NCI-H2107 treated with DMSO at 0.1 percent for 48 hours (cell line): ENCODE results near the gene HAAO.

Experiments used
- DNase-seq: peaks from one replicate; lab custom pipeline; 2025; ENCODE audit not compliant: unreplicated experiment; lab: John Stamatoyannopoulos, UW

HAAO gene

DNA sequence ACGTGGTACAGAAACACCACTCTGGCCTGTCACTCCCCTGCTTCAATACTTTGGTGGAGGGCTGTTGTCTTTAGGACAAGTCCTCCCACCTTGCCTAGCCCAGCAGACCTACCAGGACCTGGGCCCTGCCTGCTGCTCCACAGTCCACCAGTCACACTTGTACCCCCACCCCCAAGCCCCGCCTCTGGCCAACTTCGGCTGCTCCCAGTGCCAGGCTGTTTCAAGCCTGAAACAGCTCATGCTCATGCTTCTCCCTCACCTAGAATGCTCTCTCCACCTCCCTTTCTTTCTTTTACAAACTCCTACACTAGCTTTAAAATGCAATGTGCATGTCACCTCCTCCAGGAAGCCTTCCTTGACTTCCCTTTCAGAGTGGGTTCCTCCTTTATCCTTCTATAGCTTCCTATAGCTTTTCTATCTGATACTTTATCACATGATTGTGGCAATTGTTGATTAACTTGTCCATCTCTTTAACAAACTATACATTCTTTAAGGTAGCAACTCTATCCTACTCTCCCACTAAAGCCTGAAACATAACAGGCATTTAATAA is 23.6 kb downstream of the HAAO start:
- DNase-seq: no peak

DNA sequence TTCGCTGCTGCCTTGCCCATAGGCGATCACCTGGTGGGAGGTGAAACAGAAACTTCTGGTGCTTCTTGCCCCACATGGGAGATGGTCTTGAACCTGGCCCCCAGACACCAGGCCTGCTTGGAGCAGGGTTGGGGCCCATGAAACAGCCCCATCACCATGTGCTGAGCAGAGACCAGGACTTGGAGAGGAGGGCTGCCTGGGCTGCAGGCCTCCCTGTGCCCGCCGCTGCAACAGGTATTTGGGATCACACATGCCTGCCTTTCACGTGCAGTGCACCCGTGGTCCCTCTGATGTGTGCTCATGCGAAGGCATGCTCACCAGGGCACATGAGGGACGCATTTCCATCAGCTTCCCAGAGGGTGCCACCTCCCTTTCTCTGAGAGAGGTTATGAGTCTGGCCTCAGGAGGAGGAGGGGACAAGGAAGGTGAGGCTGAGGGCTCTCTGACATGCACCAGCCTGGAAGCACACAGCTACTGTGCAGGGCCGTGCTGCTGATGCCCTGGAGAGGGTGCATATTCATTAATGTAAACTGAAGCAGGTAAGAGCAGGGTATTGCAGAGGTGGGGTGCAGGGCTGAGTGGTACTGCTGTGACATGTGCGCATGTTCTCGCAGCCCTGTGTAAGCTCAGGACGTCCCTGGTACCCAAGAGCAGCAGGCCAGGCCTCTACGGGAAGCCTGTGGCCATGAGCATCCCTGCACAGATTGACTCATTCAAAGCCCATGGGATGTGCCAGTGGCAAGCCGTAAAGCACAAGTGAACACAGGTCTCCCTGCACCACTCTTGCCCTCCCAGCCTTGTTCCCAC is 24.3 kb downstream of the HAAO start:
- no peak for DNase-seq

DNA sequence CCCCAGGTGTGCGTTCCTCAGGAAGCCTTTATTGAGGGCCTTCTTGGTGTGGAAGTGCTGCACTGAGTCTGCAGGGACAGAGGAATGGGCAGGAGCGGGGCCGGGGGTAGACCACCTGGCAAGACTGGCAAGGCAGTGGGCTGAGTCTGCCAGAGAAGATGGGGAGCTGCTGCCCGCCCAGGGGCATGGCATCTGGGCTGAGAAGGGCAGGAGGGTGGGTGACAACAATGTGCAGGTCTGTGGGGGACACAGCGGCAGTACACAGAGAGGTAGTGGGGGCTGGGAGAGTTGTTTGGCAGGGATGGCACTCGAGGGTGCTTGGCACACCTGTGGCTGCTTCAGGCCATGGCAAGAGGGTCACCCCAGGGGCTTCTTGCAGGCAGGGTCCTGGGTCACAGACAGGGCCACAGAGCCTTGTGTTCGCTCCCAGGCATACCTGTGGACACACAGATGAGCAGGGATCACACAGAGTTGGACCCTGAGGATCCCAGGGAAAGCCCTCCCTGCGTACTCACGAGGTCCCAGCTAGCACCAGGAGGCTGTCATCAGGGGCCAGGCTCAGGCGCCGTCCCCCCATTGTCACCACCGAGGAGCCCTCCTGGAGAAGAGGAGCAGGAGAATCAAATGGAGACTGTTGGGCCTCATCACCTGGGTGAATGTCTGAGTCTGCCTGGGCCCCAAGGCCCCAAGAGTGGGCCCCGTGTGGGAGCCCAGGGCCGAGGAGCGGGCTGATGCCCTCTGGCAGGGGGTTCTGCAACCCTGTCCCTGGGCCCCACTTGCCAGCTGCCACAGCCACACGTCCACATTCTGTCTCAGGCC is 25.1 kb downstream of the HAAO start:
- DNase-seq: no peak

DNA sequence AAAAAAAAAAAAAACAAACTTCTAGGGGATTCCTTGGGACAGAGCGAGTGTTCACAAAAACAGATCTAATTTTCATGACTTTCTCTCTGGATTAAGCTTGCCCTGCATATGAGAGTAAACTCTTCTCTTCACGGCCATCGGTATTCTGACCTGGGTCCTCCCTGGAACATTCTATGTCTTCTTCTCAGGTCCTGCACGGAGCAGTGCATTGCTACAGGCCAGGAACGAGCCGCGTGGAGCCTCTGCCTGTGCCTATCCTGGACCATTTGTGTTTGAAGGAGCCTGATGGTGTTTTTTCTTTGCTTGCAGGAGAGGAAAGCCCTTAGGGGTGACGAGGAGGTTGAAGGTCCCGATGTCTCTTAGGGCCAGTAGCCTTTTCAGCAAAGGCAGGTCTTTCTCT is 26.7 kb downstream of the HAAO start:
- DNase-seq: no peak

DNA sequence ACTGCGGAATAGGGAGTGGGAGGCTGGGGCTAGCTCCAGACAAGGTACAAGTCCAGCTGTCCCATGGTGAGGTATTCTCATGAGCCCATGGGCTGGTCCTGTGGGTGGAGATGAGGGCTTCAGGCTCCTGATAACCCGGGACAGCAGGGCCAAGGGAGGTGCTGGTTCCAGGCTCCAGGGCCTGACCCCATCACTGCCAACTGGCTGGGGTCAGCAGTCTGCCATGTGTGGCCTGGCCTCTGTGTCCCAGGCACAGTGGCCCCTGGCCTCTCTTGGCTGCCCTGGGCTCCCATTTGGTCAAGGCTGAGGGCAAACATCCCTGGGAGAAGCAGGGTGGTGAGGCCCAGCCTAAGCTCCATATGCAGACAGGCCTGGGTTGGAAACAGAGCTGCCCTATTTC is 27.5 kb downstream of the HAAO start:
- no peak for DNase-seq

DNA sequence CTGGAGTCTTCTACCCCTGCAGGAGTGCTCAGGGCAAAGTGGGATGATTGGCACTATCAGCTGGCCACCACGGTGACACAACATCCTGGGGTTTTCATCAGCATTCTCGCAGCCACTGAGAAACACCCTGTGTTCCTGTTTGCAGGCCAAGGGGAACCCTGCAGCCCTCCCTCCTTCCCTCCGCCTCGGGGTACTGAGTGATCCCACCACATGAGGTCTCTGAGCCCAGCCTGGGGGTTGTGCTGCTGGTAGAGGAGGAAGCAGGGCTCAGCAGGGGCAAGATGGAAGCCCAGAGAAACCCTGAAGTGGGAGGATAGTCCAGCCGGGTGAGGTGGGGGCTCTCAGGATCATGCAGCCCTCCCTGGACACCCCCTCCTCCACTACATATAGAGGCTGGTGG is 28.3 kb downstream of the HAAO start, which contains the start of gene OXER1:
Gene OXER1, minus strand, starts transcription at position 40 of the 400 bp plus-strand sequence. CDS start 73 bp downstream, outside the sequence.
- no peak for DNase-seq

DNA sequence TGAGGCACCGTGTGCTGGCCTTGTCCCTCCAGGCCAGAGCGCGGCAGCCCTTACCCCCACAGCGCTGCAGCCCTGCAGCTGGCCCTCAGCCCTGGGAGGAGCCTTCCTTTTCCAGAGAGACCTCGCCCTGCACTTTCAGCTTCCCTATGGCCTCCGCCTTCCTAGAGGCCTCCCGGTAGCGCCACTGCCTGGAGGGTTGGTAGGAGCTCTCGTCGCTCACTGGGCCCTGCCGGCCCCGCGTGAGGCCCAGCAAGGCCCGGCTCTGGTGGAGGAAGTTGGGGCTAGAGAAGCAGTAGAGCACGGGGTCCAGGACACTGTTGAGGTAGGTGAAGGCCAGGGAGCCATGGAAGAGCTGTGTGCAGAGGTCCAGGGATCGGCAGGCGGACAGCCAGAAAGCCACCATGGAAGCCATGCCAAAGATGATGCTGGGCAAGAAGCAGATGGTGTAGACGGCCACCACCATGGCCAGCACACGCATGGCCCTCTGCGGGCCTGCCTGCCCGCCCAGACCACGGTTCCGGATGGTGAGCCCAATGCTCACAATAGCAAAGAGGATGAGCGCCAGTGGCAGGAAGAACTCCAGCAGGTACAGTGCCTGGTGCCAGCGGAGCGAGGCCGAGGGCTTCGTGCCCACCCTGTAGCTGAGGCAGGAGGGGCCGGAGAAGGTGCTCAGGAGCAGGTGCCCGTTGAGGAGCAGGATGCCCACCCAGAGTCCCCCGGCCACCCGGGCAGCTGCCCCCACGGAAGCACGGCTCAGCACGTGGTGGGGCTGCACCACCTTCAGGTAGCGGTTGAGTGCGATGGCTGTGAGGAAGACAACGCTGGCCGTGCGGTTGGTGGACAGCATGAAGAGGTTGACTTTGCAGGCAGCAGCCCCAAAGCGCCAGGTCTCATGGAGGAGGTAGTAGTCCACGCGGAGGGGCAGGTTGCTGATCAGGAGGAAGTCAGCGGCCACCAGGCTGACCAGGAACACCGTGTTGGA is 29.3 kb downstream of the HAAO start:
- no peak for DNase-seq

DNA sequence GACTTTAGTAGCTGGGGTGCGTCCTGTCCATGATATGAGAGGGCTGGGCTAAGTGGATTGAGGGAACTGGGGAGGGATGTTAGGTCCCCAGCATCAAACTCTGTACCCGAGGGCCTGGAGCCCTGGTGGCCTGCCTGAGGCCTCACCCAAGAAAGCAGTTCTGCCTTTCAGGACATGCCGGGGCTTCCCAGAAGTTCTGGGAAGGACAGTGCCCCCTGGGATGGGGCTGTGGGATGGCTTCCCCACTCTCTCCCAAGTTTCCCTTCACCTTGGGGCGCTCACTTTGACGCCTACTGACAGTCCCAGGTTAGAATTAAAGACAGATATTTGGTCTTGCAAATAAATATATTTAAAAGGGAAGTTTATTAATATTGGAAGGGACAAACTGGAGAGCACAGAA is 30.2 kb downstream of the HAAO start:
- DNase-seq: no peak

DNA sequence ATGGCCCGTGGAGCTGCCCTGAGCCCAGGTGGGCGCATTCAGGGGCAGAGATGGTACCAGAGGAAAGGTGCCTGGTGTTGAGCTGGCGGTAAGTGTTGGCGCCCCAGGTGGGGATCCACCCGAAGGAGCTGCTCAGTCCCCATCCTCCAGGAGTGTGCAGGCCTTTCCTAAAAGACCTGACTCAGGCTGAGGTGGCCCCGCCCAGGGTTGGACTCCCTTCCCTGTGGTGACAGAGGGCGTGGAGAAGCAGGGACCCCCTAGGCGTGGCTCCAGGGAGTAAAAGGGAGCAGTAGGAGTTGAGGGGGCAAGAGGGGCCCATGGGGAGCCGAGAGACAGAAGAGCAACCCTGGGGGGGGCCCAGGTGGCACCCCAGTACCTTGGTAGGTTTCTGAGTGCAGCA is 30.8 kb downstream of the HAAO start:
- no peak for DNase-seq

DNA sequence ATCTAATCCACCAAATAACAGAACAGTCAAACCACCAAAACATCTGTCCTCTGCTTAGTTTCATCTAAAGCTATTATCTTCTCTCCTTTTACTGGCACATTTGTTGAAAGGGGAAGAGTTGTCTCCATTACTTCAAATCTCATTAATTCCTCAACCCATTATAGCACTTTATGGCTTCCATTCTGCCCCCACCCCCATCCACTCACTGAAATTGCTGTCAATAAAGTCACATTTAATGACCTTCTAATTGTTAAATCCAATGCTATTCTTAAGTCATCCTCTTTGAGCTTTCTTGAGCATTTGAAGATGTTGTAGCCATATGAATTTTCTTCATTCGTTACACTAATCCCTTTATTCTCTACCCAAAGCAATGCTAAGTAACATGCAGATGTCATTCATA is 33.6 kb downstream of the HAAO start:
- no peak for DNase-seq

DNA sequence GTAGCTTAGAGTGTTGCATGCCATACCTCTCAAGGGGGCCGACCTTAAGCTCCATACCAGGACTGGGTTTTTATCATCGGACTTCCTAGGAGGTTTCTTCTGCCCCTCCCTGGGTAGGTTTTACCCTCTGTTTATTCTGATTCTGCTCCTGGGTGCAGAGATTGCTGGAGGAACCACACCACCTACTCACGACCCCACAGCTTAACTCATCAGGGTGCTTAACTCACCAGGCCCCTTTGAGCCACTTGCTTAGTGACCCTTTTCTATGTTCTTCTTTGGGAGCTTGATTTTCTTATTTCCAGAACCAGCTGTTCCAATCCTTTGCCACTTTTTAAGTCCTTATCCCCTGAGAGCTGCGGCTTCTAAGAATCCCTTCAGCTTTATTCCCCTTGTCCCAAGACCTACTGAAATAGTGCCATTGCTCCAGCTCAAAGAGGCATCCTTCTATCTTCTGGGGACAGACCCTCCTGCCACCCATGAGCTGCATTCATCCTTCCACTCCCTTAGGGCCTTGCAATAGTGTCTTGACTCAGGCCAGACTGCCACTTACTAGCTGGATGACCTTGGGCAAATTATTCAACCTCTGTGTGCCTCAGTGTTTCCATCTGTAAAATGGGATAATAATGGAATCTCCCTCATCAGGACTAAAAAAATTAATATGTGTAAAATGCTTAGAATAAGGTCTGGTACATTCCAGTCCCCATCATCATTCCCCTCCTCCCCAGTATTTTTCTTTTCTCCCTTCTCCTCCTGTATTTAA is 34.2 kb downstream of the HAAO start:
- DNase-seq: no peak

DNA sequence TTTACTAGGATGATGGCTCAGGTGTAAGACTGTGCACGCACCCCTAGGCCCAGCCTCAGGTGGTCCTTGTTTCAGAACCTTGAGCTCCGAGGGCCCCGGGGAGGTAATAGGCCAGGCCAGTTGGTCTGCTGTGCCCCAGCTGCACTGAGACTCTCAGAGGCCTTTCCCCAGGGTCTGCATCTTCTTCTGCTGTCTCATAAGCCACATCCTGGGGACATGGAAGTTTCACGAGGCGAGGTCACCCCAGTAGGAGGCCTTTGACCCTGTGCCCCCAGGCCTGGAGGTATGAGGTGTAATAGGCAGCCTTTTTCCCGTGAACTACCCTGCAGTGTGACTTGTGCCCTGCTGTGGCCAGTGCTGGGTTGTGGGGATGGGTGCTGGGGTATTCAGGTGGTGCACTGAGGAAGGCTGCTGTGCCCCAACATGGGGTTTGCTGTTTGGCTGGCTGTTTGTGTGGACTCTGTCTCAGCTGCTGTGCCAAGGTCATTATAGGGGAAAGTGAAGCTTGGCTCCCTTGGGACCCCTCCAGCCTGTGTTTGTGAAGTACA is 35.3 kb downstream of the HAAO start:
- DNase-seq: no peak

DNA sequence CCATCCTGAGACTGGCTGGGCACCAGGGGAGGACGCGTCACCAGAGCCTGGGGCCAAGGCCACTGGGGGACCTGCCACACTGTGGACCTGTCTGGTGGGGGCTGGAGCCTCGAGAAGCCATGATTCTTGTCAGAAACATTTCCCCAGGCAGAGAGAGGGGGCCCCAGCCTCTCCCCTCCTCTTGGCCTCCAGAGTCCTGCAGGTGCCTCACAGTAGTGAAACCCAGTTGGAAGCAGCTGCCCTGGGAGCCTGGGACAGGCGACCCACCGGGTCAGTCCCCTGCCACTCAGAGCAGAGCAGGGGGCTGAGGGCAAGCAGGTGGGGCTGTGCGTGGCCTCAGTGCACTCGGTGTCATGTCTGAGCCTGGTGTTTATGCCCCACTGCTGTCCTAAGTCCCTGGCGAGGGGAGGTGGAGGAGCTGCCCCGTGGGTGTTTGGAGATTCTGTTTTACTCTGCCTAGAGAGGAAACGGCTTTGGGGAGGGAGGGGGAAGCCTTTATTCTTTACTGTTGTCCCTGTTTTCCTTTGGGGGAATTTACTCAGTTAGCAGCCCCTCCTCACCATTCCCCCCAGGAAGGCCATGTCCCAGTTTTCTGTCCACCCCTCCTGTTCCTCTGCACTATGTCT is 36.1 kb downstream of the HAAO start:
- DNase-seq: no peak

DNA sequence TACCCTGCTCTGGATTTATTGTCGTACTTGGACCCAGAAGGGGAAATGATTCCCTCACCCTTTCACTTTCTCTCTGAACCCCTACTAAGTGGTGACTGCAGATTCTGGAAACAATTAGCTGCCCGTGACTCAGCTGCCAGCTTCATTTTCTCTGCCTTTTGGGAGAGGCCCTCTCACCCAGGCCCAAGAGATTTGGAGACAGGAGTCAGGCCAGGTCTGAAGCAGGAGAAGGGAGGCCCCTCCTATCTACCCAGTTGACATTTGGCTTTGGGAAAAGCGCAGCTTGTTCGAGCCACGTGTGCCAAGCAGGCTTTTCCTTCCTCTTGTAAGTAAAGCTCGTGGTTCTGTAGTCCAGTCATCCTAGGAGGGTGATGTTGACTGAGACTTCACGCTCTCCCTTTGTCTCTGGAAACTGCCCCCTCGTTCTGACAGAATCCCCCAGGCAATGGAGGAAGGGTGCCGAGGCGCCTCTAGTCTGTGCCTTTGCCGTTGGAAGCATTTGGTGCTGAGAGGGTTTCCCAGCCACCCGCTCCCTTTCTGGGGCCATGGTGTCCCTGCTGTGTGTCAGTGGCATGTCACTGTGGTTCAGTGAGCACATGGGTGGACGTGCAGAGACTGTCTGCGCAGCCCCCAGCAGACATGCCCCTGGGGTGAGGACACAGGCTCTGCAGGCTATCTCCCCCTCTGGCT is 37.0 kb downstream of the HAAO start:
- no peak for DNase-seq

DNA sequence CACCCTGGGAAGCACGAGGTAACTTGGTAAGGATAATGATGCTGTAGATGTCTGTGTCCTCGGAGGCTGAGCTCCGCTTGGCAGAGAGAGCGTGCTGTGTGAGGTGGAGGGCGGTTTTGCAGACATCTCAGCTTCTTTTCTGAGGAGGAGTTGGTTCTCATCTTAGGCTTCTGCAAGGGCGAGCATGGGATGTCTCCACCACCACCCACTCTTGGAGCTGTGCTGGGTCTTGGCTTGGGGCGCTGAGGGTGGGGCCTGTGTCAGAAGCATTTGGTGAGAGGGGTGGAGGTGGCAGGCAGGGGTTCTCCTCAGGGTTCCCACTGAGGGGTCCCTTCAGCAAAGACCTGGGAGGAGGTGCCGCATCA is 37.6 kb downstream of the HAAO start:
- DNase-seq: no peak

DNA sequence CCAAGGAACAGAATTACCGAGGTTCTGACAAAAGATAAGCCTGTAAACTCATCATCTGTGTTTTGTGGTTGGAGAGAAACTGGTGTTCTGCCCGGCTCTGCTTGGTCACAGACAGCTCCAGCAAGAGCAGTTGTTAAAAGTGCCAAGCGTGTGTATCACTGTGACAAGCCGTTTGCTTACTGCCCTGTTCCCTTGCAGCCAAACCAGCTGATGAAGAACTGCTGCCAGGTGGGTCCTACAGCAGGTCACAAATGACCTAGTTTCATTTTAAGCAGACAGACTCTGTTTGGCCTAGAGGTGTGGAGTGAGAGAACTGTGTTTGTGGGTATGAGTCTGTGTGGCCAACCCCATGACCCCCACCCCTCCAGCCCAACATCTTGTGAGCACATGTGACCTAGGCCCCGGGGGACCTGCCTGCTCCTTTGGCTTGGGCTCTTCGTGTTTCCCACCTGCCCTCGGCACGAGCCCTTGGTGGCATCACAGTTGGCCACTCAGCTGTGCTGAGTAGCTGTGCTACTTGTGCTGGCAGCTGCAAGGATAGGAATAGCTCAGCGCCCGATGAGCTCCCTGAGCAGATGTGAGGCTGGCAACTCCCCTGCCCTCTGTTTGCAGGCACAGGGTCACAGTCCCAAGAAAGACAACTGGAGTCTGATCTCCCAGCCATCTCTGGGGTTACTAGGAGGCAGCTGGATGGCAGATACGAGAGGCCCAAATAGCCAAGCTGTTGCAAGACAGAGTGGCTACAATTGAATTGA is 38.2 kb downstream of the HAAO start:
- peak; percentile 34 for DNase-seq

DNA sequence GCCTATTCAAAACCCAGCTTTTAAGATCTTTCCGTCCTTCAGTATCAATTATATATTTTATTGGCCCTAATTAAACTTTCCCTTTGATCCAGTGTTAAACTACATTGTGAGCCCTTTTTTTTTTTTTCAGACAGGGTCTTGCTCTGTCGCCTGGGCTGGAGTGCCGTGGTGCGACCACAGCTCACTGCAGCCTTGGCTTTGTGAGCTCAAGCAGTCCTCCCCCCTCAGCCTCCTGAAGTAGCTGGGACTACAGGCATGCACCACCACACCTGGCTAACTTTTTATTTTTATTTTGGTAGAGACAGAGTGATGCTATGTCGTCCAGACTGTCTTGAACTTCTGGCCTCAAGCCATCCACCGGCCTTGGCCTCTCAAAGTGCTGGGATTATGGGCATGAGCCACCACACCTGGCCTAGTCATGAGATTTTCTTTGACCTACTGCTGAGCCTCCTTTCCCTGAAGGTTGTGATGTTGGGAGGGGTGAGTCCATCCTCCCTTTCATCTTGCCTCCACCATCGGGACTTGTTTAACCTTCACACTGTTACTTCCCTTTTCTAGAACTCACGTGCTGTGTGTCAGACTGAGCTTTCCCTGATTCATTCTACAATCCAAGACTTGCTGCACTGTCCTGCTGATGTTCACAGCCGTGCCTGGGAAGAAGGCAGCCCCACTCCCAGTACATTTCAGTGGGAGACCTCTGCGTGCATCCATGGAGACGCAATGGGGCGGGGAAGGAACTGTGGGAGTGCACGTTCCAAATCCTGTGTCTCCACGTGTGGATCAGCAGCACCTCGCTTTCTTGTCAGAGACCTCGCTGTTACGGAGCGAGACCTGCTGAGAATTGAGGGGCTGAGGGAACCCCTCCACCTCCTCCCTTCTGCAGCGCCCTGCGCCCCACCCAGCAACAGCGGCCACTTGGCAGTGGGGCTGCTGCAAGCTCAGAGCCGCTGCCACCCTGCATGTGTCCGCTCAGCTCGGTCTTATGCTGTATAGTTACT is 39.3 kb downstream of the HAAO start:
- DNase-seq: no peak
